GM13977 (cell line): Measurements from ENCODE around the gene KLB.
"Not testable (repeated sequence)": the region's sequence is repeated elsewhere in the genome, so short reads cannot be mapped to it uniquely, and the experiment has no call there.

Source experiments
- DNase-seq: peaks from one replicate; pipeline ENCODE4 v3.0.0; 2012; ENCODE audit warnings: low spot score
- in situ Hi-C: fragments of 300-500 bp; cut with MboI; formaldehyde crosslinking; loops from one replicate; pipeline ENCODE4 v1.12.0; 2022; ENCODE audit warnings: low sequenced_read_pairs, low pct_unique_long_range_greater_than_20kb, mixed read lengths, inconsistent platforms; ENCODE audit not compliant: unreplicated experiment
- TF ChIP-seq, protein P1 (sequence below): IDR thresholded peaks from 2 replicates; pipeline ENCODE4 v1.5.1; 2012; ENCODE audit warnings: mild to moderate bottlenecking, control low read depth; ENCODE audit not compliant: insufficient read depth; ENCODE audit errors: extremely low read depth, missing control alignments

Gene KLB

DNA sequence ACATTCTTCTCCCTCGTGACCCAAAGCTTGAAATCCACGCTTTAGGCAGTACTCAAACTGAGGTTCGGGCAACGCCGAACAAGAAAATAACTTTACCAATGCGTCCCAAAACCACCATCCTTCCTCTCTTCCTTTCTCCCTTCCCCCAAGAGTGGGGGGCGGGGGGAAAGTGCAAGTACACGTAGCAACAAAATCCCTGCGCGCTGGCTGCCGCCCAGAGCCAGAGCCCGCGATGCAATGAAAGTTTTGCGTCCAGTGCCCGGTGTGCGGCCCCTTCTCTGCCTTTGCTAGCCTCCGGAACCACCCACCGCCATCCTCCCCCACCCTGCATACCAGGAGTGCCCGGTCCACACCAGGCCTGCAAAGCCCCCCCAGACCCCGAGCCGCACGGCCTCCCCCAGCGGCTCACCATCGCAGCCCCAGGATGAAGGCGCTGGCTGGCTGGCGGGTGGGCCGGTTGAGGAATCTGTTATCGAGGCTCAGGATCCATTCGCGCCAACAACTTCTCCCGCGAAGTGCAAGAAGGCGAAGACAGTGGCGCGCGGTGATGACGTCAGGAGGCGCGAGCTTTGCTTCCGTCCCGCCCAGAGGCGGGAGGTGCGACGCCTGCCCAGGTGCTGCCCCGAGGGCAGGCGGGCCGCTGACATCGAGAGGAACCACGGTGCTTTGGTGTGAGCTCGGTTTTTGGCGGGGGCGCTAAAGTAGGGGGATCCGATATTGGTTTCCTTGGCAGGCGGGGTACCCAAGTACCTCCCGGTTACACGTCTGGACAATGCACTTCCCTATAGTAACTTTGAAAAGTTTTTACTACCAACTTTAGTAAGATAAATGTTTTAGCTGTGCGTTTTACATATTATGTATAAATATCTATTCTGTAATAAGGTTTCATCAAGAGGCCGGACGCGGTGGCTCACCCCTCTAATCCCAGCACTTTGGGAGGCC lies 40.6 kb upstream of the KLB start, which contains the start of gene RFC1:
Gene RFC1 (minus strand): TSS at position 533 of the 942 bp plus-strand sequence. CDS start 121 bp downstream, at position 412.
- in situ Hi-C loops = no loop called here
- TF ChIP-seq, protein P1, sequence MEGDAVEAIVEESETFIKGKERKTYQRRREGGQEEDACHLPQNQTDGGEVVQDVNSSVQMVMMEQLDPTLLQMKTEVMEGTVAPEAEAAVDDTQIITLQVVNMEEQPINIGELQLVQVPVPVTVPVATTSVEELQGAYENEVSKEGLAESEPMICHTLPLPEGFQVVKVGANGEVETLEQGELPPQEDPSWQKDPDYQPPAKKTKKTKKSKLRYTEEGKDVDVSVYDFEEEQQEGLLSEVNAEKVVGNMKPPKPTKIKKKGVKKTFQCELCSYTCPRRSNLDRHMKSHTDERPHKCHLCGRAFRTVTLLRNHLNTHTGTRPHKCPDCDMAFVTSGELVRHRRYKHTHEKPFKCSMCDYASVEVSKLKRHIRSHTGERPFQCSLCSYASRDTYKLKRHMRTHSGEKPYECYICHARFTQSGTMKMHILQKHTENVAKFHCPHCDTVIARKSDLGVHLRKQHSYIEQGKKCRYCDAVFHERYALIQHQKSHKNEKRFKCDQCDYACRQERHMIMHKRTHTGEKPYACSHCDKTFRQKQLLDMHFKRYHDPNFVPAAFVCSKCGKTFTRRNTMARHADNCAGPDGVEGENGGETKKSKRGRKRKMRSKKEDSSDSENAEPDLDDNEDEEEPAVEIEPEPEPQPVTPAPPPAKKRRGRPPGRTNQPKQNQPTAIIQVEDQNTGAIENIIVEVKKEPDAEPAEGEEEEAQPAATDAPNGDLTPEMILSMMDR = no peak
- peak; percentile 87 for DNase-seq

DNA sequence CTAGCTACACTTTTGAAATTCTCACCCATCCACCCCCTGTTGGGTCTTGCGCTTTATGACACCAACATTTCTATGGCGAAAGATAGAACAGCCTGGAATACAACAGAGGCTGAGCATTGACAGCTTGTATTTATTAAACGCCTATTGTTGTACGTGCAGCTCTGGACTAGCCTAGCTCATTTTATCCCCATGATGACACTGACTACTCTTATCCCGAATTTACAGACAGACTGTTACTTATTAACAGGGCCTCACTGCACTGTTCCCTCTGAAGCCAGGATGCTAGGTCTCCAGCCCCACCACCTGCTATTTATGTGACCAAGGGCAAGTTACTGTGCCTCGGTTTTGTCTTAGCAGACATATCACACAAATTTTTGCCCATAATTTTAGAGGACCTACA lies 39.6 kb upstream of the KLB start:
- TF ChIP-seq, protein P1 = no peak
- no peak for DNase-seq
- in situ Hi-C loops = no loop called here

DNA sequence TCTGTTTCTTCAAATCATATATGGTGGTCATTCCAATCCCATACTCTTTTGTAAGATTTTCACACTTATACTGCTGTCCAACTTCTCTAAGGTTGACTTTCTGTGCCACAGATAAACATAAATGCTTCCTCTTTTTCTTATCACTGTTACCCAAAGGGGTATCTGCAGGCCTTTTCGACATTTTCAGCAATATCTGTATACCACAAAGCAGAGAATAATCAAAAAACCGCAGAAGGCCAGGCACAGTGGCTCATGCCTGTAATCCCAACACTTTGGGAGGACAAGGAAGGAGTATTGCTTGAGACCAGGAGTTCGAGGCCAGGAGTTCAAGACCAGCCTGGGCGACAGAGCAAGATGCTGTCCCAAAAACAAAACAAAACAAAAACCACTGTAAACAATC lies 37.4 kb upstream of the KLB start:
- TF ChIP-seq, protein P1 = no peak
- in situ Hi-C loops = no loop called here
- no peak for DNase-seq

DNA sequence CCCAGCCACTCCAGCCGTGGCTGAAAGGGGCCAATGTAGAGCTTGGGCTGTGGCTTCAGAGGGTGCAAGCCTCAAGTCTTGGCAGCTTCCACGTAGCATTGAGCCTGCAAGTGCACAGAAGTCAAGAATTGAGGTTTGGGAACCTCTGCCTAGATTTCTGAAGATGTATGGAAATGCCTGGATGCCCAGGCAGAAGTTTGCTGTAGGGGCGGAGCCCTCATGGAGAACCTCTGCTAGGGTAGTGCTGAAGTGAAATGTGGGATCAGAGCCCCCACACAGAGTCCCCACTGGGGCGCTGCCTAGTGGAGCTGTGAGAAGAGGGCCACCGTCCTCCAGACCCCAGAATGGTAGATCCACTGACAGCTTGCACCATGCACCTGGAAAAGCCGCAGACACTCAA lies 35.5 kb upstream of the KLB start:
- DNase-seq, in situ Hi-C loops: not testable (repeated sequence)

DNA sequence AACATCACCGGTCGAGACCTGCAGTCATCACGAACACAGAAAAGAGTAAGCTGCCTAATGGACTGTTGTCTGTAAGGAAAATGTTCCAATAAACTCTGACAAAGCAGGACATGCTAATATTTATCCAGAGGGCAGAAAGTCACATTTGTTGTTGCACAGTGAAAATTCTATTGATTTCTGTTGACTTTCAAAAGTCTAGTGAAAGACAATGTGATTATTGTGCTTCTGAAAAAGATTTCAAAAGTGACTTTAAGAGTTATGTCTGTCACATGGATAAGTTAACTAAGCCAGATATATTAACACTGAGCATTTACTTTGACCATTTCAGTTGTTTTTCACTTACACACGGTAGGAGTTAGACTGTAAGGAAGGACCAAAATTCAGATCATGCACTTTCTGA lies 31.3 kb upstream of the KLB start:
- no peak for DNase-seq
- in situ Hi-C loops = no loop called here
- TF ChIP-seq, protein P1 = no peak

DNA sequence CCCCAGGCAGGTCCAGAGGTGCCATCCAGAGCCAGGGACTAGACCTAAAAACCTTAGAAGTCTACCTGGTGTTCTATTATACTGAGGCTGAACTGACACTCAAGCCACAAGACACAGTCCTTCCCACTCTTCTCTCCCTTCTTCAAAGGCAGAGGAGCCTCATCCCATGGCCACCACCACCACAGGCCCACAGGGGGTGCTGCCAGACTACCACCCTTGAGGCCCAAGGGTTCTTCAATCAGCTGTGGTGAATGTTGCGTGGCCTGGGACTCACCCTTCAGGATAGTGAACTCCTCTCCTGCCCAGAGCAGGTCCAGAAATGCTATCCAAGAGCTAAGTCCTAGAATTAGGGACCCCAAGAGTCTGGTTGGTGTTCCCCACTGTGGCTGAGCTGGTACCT lies 23.0 kb upstream of the KLB start:
- in situ Hi-C loops = no loop called here
- no peak for DNase-seq
- TF ChIP-seq, protein P1 = no peak

DNA sequence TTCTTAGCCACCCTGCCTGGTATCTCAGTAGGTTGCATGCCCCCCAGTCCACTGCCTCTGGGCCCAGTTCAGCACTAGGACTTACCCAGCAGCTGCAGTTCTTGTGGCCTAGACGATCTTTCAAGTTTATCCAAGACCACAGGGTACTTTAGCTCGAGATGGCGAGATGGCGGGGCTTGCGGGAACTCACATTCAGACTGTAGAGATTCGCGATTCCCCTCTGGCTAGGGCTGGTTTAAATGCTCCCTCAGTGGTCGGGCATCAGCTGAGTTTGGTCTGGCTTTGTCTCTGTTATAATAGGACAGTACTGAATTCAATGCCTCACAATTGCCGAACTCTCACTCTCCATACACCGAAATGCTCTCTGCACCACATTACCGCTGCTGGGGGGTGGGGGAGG lies 22.2 kb upstream of the KLB start:
- in situ Hi-C loops = no loop called here
- TF ChIP-seq, protein P1 = no peak

More for the DNA sequence above, 22.2 kb upstream of the KLB start:
- no peak for DNase-seq
